Fibroblast of pulmonary artery (primary cell): ENCODE results near the gene DDC.

Experiments
- DNase-seq: peaks from one replicate; pipeline ENCODE4 v3.0.0-alpha.2; 2010; ENCODE audit warnings: low read depth
- H3K4me3 ChIP-seq: replicated peaks from 2 replicates; pipeline ENCODE4 v1.5.1; 2011; ENCODE audit warnings: low read depth, mild to moderate bottlenecking, control low read depth, low read length, moderate library complexity
- TF ChIP-seq, protein P1 (sequence below): IDR thresholded peaks from 2 replicates; pipeline ENCODE4 v1.5.1; 2011; ENCODE audit warnings: mild to moderate bottlenecking, control low read depth, low read length, inconsistent platforms; ENCODE audit errors: missing control alignments

Gene DDC

DNA sequence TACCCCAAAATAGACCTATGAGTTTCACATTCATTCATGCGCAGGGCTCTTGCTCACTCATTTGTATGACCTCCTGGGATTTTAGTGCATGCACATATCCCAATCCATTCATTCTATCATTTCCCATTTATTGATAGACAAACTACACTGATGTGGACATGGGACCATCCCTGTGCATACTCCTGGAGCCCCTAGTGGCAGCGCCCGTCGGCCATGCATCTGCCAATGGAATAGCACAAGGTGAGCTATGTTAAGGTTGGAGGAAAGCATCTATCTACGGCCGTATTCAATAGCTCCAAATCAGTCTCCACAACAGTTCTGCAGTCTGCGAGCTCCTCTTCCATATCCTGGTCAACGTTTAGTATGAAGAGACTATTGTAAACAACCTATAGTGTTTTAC lies 83.3 kb downstream of the DDC start:
- TF ChIP-seq, protein P1, sequence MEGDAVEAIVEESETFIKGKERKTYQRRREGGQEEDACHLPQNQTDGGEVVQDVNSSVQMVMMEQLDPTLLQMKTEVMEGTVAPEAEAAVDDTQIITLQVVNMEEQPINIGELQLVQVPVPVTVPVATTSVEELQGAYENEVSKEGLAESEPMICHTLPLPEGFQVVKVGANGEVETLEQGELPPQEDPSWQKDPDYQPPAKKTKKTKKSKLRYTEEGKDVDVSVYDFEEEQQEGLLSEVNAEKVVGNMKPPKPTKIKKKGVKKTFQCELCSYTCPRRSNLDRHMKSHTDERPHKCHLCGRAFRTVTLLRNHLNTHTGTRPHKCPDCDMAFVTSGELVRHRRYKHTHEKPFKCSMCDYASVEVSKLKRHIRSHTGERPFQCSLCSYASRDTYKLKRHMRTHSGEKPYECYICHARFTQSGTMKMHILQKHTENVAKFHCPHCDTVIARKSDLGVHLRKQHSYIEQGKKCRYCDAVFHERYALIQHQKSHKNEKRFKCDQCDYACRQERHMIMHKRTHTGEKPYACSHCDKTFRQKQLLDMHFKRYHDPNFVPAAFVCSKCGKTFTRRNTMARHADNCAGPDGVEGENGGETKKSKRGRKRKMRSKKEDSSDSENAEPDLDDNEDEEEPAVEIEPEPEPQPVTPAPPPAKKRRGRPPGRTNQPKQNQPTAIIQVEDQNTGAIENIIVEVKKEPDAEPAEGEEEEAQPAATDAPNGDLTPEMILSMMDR = no peak
- H3K4me3 ChIP-seq = no peak overlapping the region
- DNase-seq = no peak

DNA sequence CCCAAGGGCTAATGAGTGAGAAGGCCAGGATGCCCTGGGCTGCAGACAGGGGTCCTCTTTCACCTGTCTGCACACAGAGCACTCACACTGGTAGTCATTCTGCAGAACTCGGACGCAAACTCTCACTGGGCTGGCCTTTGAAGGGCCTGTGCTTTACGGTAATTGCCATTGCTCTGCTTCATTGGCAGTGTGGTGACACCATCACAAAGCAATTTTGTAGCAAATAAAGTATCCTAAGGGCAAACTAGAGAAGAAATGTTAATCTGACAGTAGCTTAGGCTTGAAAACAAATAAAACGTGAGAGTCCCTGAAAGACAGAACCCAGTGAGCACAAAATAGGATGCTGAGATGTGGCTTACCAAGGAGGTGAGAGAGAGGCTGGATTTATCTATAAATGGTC lies 84.4 kb downstream of the DDC start:
- no peak overlapping the region for H3K4me3 ChIP-seq
- DNase-seq = no peak

DNA sequence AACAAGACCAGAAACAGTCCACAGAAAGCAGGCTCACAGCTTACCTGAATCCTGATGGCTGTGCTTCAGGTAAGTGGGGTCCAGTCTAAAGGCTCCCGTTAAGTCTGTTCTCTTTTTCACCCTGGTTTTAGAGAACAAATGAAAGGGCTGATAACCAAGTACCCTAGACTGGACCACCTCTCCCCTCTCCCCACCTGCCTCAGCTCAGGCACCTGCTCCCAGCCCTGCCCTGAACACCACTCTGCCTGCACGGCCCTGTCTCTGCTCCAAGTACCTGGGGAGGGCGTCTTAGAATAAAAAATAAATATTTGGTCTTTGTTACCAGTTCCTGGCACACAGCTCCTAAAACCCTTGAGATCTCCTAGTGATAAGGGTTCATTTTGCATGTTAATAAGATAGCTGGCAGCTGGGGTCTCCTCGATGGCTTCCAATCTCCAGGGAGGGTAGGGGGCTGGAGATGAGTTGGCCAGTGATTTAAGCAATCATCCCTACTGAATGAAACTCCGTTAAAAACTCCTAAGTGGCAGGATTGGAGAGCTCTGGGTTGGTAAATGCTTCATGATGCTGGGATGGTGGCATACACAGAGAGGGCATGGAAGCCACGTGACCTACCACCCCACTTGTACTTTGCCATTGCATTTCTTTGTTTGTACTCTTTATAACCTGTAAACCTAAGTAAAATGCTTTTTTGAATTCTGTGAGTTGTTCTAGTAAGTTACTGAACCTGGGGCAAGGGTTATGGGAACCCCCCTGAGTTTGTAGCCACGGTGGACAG lies 85.3 kb downstream of the DDC start:
- TF ChIP-seq, protein P1 = no peak
- DNase-seq = no peak
- H3K4me3 ChIP-seq = no peak overlapping the region

More for the DNA sequence above, 84.4 kb downstream of the DDC start:
- TF ChIP-seq, protein P1 = no peak

DNA sequence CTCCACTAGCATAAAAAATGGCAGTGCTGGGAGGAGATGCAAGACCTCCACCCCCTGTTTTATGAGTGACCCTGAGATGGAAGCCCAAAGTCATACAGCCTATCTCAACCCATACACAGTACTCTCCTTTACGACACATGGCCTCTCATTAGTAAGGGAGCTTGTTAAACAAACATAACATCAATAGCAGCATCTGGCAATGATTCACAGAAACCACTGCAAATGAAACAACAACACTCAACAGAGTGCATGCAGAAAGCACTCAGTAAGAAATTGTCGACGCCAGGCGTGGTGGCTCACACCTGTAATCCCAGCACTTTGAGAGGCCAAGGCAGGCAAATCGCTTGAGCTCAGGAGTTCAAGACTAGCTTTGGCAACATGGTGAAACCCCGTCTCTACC lies 87.6 kb downstream of the DDC start:
- TF ChIP-seq, protein P1 = no peak
- H3K4me3 ChIP-seq = no peak overlapping the region
- DNase-seq = no peak

DNA sequence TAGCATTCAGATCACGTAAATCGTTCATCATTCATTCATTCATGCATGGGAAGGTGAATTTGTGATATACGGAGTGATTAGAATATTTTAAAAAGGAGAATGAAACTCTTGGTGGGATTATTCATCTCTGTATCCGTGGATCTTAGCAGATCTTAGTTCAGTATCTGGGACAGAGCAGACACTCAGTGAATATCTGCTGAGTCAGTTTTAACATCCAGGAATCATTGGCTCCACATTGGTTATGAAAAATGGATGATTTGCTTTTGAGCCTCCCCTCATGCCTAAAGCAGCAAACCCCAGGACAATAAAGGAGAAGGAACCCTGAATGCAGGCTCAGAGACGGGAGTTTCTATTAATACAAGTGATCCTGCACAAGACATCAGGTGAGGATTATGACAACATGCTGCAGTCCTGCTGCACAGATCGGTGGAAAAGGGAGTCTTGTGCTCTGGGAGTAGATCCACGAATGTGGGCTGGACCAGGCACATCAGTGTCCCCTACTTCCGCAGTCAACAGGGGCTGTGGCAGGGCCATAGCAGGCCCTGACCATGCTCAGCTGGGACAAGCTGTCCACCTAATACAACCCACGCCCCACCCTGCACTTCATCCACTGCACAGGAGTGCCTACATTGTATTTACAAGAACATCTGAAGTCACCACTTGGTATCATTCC lies 88.1 kb downstream of the DDC start:
- no peak for DNase-seq
- TF ChIP-seq, protein P1 = no peak
- no peak overlapping the region for H3K4me3 ChIP-seq

DNA sequence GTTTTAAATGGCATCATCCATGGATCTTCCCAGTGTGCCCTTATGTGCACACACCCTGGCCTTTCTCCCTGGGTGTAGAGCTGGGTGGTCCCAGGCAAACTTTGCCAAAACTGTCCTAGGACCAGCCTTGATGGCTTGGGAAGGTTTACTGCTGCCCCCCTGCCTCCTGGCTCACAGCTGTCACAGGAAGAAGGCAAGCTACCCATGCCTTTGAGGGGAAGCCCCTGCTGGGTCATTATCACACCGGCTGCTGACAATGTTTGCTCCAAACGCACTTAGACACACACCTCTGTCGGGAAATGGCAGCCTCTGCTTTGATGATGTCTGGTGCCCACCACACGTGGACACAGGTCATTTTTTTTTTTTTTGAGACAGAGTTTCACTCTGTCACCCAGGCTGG lies 89.9 kb downstream of the DDC start:
- no peak overlapping the region for H3K4me3 ChIP-seq
- no peak for DNase-seq
- TF ChIP-seq, protein P1 = no peak
